Stimulated activated CD8-positive, alpha-beta memory T cell treated with anti-CD3 and anti-CD28 coated beads, Interleukin-15, amount 100 ng/mL, for 24 hours (primary cell): Measurements from ENCODE around the gene GPATCH8.
"Not testable (repeated sequence)": the region's sequence is repeated elsewhere in the genome, so short reads cannot be mapped to it uniquely, and the experiment has no call there.

Experiments
- DNase-seq: peaks from one replicate; pipeline ENCODE4 v3.0.0-alpha.2; 2020; ENCODE audit warnings: low read depth

The GPATCH8 gene

DNA sequence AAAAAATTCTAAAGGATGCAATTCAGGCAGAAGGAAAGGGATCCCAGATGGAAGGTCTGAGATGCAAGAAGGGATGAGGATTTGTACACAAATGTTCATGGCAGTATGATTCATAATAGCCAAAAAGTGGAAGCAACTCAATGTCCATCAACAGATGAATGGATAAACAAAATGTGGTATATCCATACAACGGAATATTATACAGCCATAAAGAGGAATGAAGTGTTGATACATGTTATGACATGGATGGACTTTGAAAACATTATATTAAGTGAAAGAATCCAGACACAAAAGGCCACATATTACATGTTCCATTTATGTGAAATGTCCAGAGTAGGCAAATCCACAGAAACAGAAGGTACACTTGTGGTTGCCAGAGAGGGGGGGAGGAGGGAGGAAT, 23.9 kb upstream of the GPATCH8 start:
- DNase-seq: no peak

- no peak for DNase-seq
Observed at GRCh38 chr17:44523672-44523972, 20.4 kb upstream of the GPATCH8 start.

DNA sequence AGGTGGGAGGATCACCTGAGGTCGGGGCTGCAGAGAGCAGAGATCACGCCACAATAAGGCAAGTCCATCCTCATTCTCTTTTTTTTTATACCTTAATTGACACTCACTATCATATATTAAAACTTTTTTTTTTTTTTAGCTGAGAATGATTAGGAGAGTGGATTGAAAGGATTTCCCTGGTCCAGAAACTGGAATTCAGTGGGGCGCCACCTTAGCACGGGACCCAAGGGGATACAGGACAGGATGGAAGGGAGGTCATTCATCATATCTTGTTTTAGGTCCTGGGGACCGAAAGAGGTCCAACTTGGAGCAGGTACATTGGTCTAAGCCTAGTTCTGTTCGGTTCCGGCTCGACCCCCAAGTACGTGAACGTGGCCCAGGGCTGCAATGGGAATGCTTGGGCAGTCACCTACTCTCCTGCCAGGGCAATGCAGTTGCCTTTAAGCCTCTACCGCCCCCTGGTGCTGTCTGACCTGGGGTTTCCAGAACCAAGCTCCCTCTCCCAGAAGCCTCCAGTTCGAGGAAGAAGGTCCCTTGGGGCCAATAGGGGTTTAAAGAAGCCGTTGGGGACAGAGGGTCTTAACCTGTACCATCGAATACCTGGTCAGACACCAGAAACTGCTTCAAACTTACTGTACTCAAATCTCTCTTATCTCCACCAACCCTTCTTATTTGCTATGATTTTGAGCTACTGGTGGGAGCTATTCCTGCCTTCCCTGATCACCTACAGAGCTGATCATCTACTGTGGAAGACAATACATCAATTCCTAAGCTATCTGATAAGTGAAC, 19.9 kb upstream of the GPATCH8 start:
- peak; percentile 16 for DNase-seq

DNA sequence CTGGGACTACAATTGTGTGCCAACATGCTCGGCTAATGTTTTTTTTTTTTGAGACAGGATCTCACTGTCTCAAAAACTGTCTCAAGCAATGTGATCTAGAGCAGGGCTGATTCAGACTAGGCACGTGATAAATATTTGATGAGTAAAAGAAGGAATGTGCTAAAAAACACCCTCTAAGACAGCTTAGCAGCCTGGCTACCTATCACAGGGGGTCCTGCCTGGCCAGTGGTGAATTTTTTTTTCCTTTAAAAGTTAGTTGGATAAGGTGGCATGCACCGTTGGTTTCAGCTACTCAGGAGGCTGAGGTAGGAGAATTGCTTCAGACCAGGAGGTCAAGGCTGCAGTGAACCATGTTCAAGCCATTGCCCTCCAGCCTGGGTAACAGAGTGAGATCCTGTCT, 14.8 kb upstream of the GPATCH8 start:
- DNase-seq: no peak

- DNase-seq: not testable (repeated sequence)
Observed at GRCh38 chr17:44511241-44512134, 8.3 kb upstream of the GPATCH8 start.

GRCh38 chr17:44506939-44507604, 3.9 kb upstream of the GPATCH8 start:
- not testable (repeated sequence) for DNase-seq

DNA sequence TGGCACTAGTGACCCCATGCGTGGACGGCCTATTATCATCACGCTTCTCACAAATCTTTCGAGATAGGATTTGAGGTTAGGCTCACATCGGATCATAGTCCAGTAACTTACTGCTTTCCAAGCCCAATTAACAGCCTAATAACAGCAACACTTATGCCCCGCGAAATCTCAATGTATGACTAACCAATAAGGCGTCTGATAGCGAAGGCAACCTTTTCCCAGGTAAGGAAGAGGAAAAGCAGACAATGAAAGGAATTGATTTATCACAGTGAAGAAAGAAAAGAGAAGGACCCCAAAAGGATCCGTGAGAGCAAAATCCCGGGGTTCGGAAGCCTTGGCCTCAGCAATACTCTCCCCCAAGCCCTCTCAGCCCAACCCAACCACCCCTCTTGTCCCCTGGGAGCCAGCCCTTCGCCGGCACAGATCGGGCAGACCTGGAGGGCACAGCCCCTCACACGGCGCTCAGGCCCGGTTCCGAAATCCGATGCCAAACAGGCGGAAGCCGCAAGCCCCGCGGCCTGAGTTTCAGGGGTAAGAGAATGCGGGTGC, 534 bp downstream of the GPATCH8 start:
- peak; percentile 13 for DNase-seq

DNA sequence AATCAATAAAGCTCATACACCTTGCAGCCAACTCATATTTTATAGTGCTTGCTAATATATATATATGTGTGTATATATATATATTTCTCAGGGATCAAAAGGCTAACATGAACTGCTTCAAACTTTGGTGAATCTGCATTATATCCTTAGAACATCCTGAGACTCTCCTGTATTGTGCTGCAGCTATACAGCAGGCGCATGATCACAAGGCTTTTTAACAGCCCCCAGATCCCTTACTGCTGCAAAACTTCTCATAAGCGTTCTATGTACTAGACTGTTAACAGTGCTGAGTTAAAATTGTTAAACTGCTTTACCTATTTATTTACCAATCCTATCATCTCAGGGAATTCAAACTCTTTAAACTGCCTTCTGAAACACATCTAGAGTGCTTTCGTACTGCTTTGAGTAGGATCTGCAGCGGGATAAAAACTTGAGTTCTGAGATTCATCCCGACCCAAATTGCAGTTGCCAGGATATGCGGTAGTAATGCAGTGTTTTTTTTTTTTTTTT, 1.3 kb downstream of the GPATCH8 start:
- no peak for DNase-seq

GRCh38 chr17:44499722-44500121, 3.5 kb downstream of the GPATCH8 start:
- DNase-seq: no peak

GRCh38 chr17:44496815-44497214, 6.4 kb downstream of the GPATCH8 start:
- no peak for DNase-seq

GRCh38 chr17:44493339-44493738, 9.9 kb downstream of the GPATCH8 start:
- no peak for DNase-seq

- DNase-seq: no peak
Observed at GRCh38 chr17:44492706-44493272, 10.4 kb downstream of the GPATCH8 start.

DNA sequence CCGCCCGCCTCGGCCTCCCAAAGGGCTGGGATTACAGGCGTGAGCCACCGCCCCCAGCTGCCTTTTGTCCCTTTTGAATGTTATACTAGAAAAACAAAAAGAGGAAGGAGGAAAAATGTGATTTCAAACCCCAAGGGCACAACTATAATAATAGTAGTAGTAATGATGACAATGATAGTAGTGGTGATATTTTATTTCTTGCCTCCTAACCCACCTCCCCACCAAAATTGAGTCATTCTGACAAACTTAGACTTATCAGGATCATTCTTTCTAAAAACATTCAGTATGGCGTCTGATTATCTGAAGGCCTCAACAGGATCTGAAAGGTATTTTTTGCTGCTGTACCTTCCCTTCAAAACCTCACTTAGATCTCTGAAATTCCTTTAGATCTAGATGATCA, 13.6 kb downstream of the GPATCH8 start:
- no peak for DNase-seq

DNA sequence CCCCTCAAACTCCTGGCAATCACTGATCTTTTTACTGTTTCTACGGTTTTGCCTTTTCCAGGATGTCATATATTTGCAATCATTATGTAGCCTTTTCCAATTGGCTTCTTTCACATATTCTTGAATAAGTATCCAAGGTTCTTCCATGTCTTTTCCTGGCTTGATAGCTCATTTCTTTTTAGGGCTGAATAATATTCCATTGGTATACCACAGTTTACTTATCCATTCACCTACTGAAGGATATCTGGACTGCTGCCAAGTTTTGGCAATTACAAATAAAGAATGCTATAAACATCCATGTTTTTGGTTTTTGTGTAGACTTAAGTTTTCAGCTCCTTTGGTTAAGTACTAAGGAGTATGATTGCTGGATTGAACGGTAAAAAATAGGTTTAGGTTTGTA, 16.0 kb downstream of the GPATCH8 start:
- no peak for DNase-seq

GRCh38 chr17:44473367-44473766, 29.8 kb downstream of the GPATCH8 start:
- DNase-seq: no peak

- DNase-seq: no peak
Observed at GRCh38 chr17:44469676-44470075, 33.5 kb downstream of the GPATCH8 start.

DNA sequence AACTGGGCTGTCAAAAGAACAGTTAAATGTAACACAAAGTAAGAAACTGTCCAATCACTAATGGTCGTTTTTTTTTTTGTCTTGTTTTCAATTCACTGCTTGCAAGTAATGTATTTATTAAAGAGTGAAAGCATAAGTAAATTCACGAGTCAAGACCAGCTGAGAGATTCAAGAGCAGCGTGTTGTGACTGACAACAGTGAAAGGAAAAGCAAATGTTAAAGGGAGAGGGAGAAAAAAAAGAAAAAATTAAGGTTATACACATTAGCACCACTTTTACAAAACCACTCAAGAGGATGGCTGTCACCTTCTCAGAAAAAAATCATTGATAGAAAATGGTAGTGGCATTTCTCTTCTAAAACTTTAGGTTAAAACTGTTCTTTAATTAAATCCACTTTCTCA, 36.1 kb downstream of the GPATCH8 start:
- DNase-seq: no peak

- no peak for DNase-seq
Observed at GRCh38 chr17:44466339-44466738, 36.9 kb downstream of the GPATCH8 start.

DNA sequence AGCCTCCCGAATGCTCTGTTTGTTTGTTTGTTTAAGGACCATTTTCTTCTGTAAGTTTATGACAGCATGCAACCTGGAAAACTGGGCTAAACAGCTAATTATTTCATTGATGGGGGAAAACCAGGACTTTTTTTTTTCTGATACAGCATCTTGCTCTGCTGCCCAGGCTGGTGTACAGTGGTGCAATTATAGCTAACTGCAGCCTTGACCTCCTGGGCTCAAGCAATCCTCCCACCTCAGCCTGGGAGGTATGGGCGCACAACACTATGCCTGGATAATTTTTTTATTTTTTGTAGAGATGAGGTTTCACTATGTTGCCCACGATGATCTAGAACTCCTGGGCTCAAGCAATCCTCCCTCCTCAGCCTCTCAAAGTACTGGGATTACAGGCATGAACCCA, 37.3 kb downstream of the GPATCH8 start:
- no peak for DNase-seq

- no peak for DNase-seq
Observed at GRCh38 chr17:44465276-44465675, 37.9 kb downstream of the GPATCH8 start.

GRCh38 chr17:44464037-44464436, 39.2 kb downstream of the GPATCH8 start:
- no peak for DNase-seq

- DNase-seq: no peak
Observed at GRCh38 chr17:44451832-44452231, 51.4 kb downstream of the GPATCH8 start.
